ENCODE measurements around the gene ENG.
A peak's percentile ranks its signal among the peaks of the same experiment; 100 is the strongest.
"Not testable (repeated sequence)": the region's sequence is repeated elsewhere in the genome, so short reads cannot be mapped to it uniquely, and the experiment has no call there.

ENG gene

GRCh38 chr9:127841087-127841835 lies 13.2 kb downstream of the ENG start:
- Histone ChIP-seq H3K27me3 (ENCODE audit: control insufficient read depth, insufficient read depth, low read length, poor library complexity, severe bottlenecking) (no peaks in the 10 kb centered on the region), H3K36me3 (ENCODE audit: control insufficient read depth, insufficient read depth, low read length) (no peaks in the 10 kb centered on the region), H3K9me3 (ENCODE audit: control insufficient read depth, low read length) (no peaks in the 10 kb centered on the region), H3K27ac (ENCODE audit: insufficient read depth, low read depth, low read length, poor library complexity, severe bottlenecking) (no peak overlapping the region), H3K4me1 (ENCODE audit: control insufficient read depth, insufficient read depth, low read length) (peaks cover 15% of the 10 kb centered on the region), H3K4me3 (ENCODE audit: insufficient read depth, low read depth, low read length) (no peak overlapping the region)
- 93 to 96% methylated on average over 15 of the region's 15 CpGs for WGBS, 2 experiments

GRCh38 chr9:127838375-127839078 lies 15.9 kb downstream of the ENG start:
- no peak overlapping the region for H3K4me3 ChIP-seq (ENCODE audit: insufficient read depth, low read depth, low read length)
- no peaks in the 10 kb centered on the region for H3K36me3 ChIP-seq (ENCODE audit: control insufficient read depth, insufficient read depth, low read length)
- 80 to 82% methylated on average over 18 of the region's 18 CpGs for WGBS, 2 experiments
- no peaks in the 10 kb centered on the region for H3K9me3 ChIP-seq (ENCODE audit: control insufficient read depth, low read length)
- peaks cover 19% of the 10 kb centered on the region for H3K4me1 ChIP-seq (ENCODE audit: control insufficient read depth, insufficient read depth, low read length)
- no peaks in the 10 kb centered on the region for H3K27me3 ChIP-seq (ENCODE audit: control insufficient read depth, insufficient read depth, low read length, poor library complexity, severe bottlenecking)
- no peak overlapping the region for H3K27ac ChIP-seq (ENCODE audit: insufficient read depth, low read depth, low read length, poor library complexity, severe bottlenecking)

- Histone ChIP-seq H3K27me3 (ENCODE audit: control insufficient read depth, insufficient read depth, low read length, poor library complexity, severe bottlenecking) (no peaks in the 10 kb centered on the region), H3K4me1 (ENCODE audit: control insufficient read depth, insufficient read depth, low read length) (peaks cover 19% of the 10 kb centered on the region), H3K36me3 (ENCODE audit: control insufficient read depth, insufficient read depth, low read length) (no peaks in the 10 kb centered on the region), H3K4me3 (ENCODE audit: insufficient read depth, low read depth, low read length) (no peak overlapping the region), H3K9me3 (ENCODE audit: control insufficient read depth, low read length) (no peaks in the 10 kb centered on the region), H3K27ac (ENCODE audit: insufficient read depth, low read depth, low read length, poor library complexity, severe bottlenecking) (no peak overlapping the region)
- 90 to 91% methylated on average over 4 of the region's 4 CpGs for WGBS, 2 experiments
Measured at GRCh38 chr9:127837346-127837745, 17.1 kb downstream of the ENG start.

GRCh38 chr9:127836561-127836960 lies 17.9 kb downstream of the ENG start:
- not testable (repeated sequence) for H3K27ac ChIP-seq (ENCODE audit: insufficient read depth, low read depth, low read length, poor library complexity, severe bottlenecking); H3K9me3 ChIP-seq (ENCODE audit: control insufficient read depth, low read length); H3K4me3 ChIP-seq (ENCODE audit: insufficient read depth, low read depth, low read length); H3K36me3 ChIP-seq (ENCODE audit: control insufficient read depth, insufficient read depth, low read length); H3K27me3 ChIP-seq (ENCODE audit: control insufficient read depth, insufficient read depth, low read length, poor library complexity, severe bottlenecking)
- H3K4me1 ChIP-seq (ENCODE audit: control insufficient read depth, insufficient read depth, low read length): peaks cover 19% of the 10 kb centered on the region
- WGBS, 2 experiments: 90 to 94% methylated on average over 3 of the region's 3 CpGs

- Histone ChIP-seq H3K9me3 (ENCODE audit: control insufficient read depth, low read length) (no peaks in the 10 kb centered on the region), H3K27me3 (ENCODE audit: control insufficient read depth, insufficient read depth, low read length, poor library complexity, severe bottlenecking) (no peaks in the 10 kb centered on the region), H3K27ac (ENCODE audit: insufficient read depth, low read depth, low read length, poor library complexity, severe bottlenecking) (no peak overlapping the region), H3K4me3 (ENCODE audit: insufficient read depth, low read depth, low read length) (no peak overlapping the region), H3K36me3 (ENCODE audit: control insufficient read depth, insufficient read depth, low read length) (no peaks in the 10 kb centered on the region), H3K4me1 (ENCODE audit: control insufficient read depth, insufficient read depth, low read length) (peaks cover 19% of the 10 kb centered on the region)
- 69 to 70% methylated on average over 17 of the region's 17 CpGs for WGBS, 2 experiments
Measured at GRCh38 chr9:127835991-127836516, 18.4 kb downstream of the ENG start.

GRCh38 chr9:127833555-127833954 lies 20.9 kb downstream of the ENG start:
- WGBS, 2 experiments: 86 to 91% methylated on average over 1 of the region's 1 CpG
- H3K4me3 ChIP-seq (ENCODE audit: insufficient read depth, low read depth, low read length): no peak overlapping the region
- no peaks in the 10 kb centered on the region for H3K36me3 ChIP-seq (ENCODE audit: control insufficient read depth, insufficient read depth, low read length)
- peaks cover 20% of the 10 kb centered on the region for H3K4me1 ChIP-seq (ENCODE audit: control insufficient read depth, insufficient read depth, low read length)
- no peaks in the 10 kb centered on the region for H3K27me3 ChIP-seq (ENCODE audit: control insufficient read depth, insufficient read depth, low read length, poor library complexity, severe bottlenecking)
- H3K27ac ChIP-seq (ENCODE audit: insufficient read depth, low read depth, low read length, poor library complexity, severe bottlenecking): no peak overlapping the region
- no peaks in the 10 kb centered on the region for H3K9me3 ChIP-seq (ENCODE audit: control insufficient read depth, low read length)

- H3K27me3 ChIP-seq (ENCODE audit: control insufficient read depth, insufficient read depth, low read length, poor library complexity, severe bottlenecking): peaks cover 2% of the 10 kb centered on the region
- WGBS, 2 experiments: 87 to 90% methylated on average over 7 of the region's 7 CpGs
- H3K36me3 ChIP-seq (ENCODE audit: control insufficient read depth, insufficient read depth, low read length): no peaks in the 10 kb centered on the region
- no peak overlapping the region for H3K4me3 ChIP-seq (ENCODE audit: insufficient read depth, low read depth, low read length)
- H3K27ac ChIP-seq (ENCODE audit: insufficient read depth, low read depth, low read length, poor library complexity, severe bottlenecking): no peak overlapping the region
- H3K9me3 ChIP-seq (ENCODE audit: control insufficient read depth, low read length): no peaks in the 10 kb centered on the region
- H3K4me1 ChIP-seq (ENCODE audit: control insufficient read depth, insufficient read depth, low read length): peaks cover 17% of the 10 kb centered on the region
Measured at GRCh38 chr9:127832248-127832647, 22.2 kb downstream of the ENG start.

- H3K27me3 ChIP-seq (ENCODE audit: control insufficient read depth, insufficient read depth, low read length, poor library complexity, severe bottlenecking): peaks cover 16% of the 10 kb centered on the region
- WGBS, 2 experiments: 89 to 93% methylated on average over 5 of the region's 6 CpGs
- peaks cover 6% of the 10 kb centered on the region for H3K4me1 ChIP-seq (ENCODE audit: control insufficient read depth, insufficient read depth, low read length)
- no peaks in the 10 kb centered on the region for H3K36me3 ChIP-seq (ENCODE audit: control insufficient read depth, insufficient read depth, low read length)
- no peak overlapping the region for H3K27ac ChIP-seq (ENCODE audit: insufficient read depth, low read depth, low read length, poor library complexity, severe bottlenecking)
- H3K4me3 ChIP-seq (ENCODE audit: insufficient read depth, low read depth, low read length): no peak overlapping the region
- H3K9me3 ChIP-seq (ENCODE audit: control insufficient read depth, low read length): no peaks in the 10 kb centered on the region
Measured at GRCh38 chr9:127829205-127829906, 25.1 kb downstream of the ENG start.

- Histone ChIP-seq H3K4me3 (ENCODE audit: insufficient read depth, low read depth, low read length) (peak overlapping the region; percentile 11), H3K27me3 (ENCODE audit: control insufficient read depth, insufficient read depth, low read length, poor library complexity, severe bottlenecking) (peaks cover 16% of the 10 kb centered on the region), H3K36me3 (ENCODE audit: control insufficient read depth, insufficient read depth, low read length) (no peaks in the 10 kb centered on the region), H3K9me3 (ENCODE audit: control insufficient read depth, low read length) (no peaks in the 10 kb centered on the region), H3K27ac (ENCODE audit: insufficient read depth, low read depth, low read length, poor library complexity, severe bottlenecking) (no peak overlapping the region), H3K4me1 (ENCODE audit: control insufficient read depth, insufficient read depth, low read length) (peaks cover 6% of the 10 kb centered on the region)
- WGBS, 2 experiments: 3 to 4% methylated on average over 34 of the region's 34 CpGs
Measured at GRCh38 chr9:127828262-127829031, 26.0 kb downstream of the ENG start.

All from ectodermal cell (in vitro differentiated cells).